Vagina (tissue), 2 donors: ENCODE data around the gene CENPN. TPM values are rescaled to one million over a fixed set of nuclear protein-coding genes. Genes with fewer than 3 reads are reported as not detected.

Experiments
- DNase-seq, 2 donors: peaks; one replicate each; pipeline ENCODE4 v3.0.0-alpha.2; 2017; ENCODE audit errors: extremely low spot score in 2 of 2
- H3K27ac ChIP-seq: fragments of 200-600 bp; sonication (generic); one replicate; pipeline ENCODE4 v1.5.1; 2019
- H3K27me3 ChIP-seq: fragments of 200-600 bp; sonication (generic); one replicate; pipeline ENCODE4 v1.5.1; 2019
- H3K36me3 ChIP-seq, 2 donors: fragments of 200-600 bp; sonication (generic); one replicate each; pipeline ENCODE4 v1.5.1; 2017 to 2019
- H3K4me1 ChIP-seq: fragments of 200-600 bp; sonication (generic); one replicate; pipeline ENCODE4 v1.5.1; 2019
- H3K4me3 ChIP-seq, 2 donors: fragments of 200-600 bp; sonication (generic); 1 replicate in 1 of 2; 2 replicates in 1 of 2; pipeline ENCODE4 v1.5.1; 2016 to 2019
- H3K9me3 ChIP-seq: fragments of 200-600 bp; sonication (generic); one replicate; pipeline ENCODE4 v1.5.1; 2019
- POLR2A ChIP-seq, 2 donors: fragments of 450-650 bp; IDR thresholded peaks; one replicate each; pipeline ENCODE4 v1.6.1; 2017; ENCODE audit warnings: antibody characterized with exemption in 2 of 2, mild to moderate bottlenecking in 2 of 2, moderate library complexity in 2 of 2
- POLR2AphosphoS5 ChIP-seq, 2 donors: sonication (generic); formaldehyde crosslinking; IDR thresholded peaks; one replicate each; pipeline ENCODE4 v1.9.0; 2017; ENCODE audit warnings: antibody characterized with exemption in 2 of 2, mild to moderate bottlenecking in 2 of 2, low read depth in 1 of 2; ENCODE audit not compliant: insufficient read depth in 1 of 2
- intact Hi-C: fragments of 100-400 bp; cut with DNase I; formaldehyde crosslinking; loops from one replicate; pipeline ENCODE4 v1.15.1; 2023
- total RNA-seq: library from RNA; depleted of rRNA; stranded (reverse); fragments of >200 nt; gene quantifications from one replicate; pipeline ENCODE4 v1.2.3, GENCODE V29; 2016
- TF ChIP-seq, protein P1 (sequence below), 3 experiments: fragments of 450-650 bp in 2 of 3; fragments of 200-600 bp in 1 of 3; sonication (generic) in 1 of 3; IDR thresholded peaks; one replicate each; pipeline ENCODE4 v1.5.1; 2017 to 2019; ENCODE audit warnings: antibody characterized with exemption in 3 of 3, mild to moderate bottlenecking in 2 of 3, moderate library complexity in 2 of 3

The CENPN gene
- total RNA-seq, 1 donor from 2014 or later = 8.3 TPM

DNA sequence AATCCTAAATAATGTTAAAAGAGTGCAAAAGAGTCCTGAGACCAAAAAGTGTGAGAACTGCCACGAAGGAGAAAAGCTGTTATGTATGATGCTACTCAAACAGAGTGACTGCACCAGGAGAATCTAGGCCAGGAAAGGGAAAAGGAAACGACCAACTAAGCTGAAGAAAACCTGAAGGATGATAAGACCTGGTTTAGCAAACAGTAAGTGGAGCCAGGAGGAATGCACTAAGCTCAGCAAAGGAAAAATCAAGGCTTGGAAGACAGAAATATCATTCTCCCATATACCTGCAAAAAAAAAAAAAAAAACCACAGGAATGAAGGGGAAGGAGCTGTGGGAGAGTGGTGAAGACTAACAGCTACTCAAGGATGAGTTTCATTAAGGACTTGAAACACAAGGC lies 21.4 kb upstream of the CENPN start:
- intact Hi-C loops = no loop called here
- no peaks in the 10 kb centered on the region for H3K4me1 ChIP-seq
- DNase-seq = no peak
- H3K9me3 ChIP-seq = no peaks in the 10 kb centered on the region
- H3K4me3 ChIP-seq = no peak overlapping the region
- H3K27ac ChIP-seq = no peak overlapping the region
- H3K27me3 ChIP-seq = no peaks in the 10 kb centered on the region
- peaks cover 0 to 4% of the 10 kb centered on the region in 2 donors for H3K36me3 ChIP-seq
- TF ChIP-seq POLR2A (IDR thresholded peaks at IDR 0.05) = no peak

DNA sequence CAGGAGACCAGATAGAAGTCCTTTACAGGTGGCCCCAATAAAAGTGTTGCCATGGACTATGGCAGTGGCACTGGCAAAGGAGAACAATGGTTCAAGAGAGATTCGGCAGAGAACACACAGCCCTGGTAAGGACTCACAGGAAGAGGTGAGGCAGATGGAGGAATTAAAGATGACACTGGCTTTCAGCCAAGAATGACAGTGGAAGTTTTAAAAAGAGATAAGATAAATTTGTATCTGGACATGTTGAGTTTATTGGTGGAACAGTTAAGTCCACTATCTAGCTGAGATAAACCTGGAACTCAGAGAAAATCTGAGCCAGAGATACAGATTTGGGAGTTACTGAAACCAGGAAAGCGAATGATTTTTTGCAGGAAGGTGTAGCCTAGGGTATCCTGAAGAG lies 20.5 kb upstream of the CENPN start:
- H3K4me1 ChIP-seq = no peaks in the 10 kb centered on the region
- no peak overlapping the region for H3K27ac ChIP-seq
- no peaks in the 10 kb centered on the region for H3K27me3 ChIP-seq
- no peaks in the 10 kb centered on the region for H3K9me3 ChIP-seq
- H3K36me3 ChIP-seq = no peaks in the 10 kb centered on the region
- no peak for DNase-seq
- no peak overlapping the region for H3K4me3 ChIP-seq
- TF ChIP-seq, protein P1, sequence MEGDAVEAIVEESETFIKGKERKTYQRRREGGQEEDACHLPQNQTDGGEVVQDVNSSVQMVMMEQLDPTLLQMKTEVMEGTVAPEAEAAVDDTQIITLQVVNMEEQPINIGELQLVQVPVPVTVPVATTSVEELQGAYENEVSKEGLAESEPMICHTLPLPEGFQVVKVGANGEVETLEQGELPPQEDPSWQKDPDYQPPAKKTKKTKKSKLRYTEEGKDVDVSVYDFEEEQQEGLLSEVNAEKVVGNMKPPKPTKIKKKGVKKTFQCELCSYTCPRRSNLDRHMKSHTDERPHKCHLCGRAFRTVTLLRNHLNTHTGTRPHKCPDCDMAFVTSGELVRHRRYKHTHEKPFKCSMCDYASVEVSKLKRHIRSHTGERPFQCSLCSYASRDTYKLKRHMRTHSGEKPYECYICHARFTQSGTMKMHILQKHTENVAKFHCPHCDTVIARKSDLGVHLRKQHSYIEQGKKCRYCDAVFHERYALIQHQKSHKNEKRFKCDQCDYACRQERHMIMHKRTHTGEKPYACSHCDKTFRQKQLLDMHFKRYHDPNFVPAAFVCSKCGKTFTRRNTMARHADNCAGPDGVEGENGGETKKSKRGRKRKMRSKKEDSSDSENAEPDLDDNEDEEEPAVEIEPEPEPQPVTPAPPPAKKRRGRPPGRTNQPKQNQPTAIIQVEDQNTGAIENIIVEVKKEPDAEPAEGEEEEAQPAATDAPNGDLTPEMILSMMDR (IDR thresholded peaks at IDR 0.05) = no peak
- intact Hi-C loops = no loop called here

DNA sequence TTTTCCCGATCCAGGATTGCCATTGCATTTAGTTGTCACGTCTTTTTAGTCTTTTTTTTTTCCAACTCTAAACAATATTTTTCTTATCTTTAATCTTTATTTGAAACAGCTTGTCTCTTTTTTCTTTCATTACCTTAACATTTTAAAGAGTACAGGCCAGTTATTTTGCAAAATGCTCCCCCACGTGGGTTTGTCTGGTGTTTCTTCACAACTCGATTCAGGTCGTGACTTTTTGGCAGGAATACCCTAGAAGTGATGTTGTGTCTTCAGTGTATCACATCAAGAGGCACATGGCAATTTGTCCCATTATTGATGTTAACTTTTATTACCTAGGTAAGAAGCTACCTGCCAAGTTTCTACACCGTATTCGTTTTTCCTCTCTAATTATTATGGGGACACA lies 18.3 kb upstream of the CENPN start:
- Histone ChIP-seq H3K36me3 (no peaks in the 10 kb centered on the region), H3K27me3 (no peaks in the 10 kb centered on the region), H3K4me3 (no peak overlapping the region), H3K27ac (no peak overlapping the region), H3K9me3 (no peaks in the 10 kb centered on the region), H3K4me1 (no peaks in the 10 kb centered on the region)
- no peak for DNase-seq
- TF ChIP-seq POLR2AphosphoS5 (IDR thresholded peaks at IDR 0.05; ENCODE audit: insufficient read depth in 1 of 2, low read depth in 1 of 2) (no peak), POLR2A (IDR thresholded peaks at IDR 0.05) (no peak)
- TF ChIP-seq, protein P1 (IDR thresholded peaks at IDR 0.05) = no peak
- intact Hi-C loops = no loop called here

DNA sequence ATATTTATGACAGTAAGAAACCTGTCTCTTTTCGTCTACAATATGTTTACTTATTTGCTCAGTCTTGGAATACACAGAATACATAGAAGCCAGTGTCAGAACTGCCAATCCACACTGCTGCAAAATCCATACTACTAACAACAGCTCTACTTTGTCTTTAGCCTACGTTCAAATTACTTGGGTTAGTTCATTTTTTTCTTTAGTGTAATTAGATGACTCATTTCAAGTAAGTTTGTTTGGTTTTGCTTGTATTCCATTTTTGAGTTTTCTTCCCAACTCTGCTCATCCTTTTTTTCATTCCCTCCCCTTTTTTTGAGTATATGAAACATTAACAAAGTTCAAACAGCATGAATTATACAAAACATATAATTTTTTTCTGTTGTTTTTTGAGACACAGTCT lies 17.2 kb upstream of the CENPN start:
- Histone ChIP-seq H3K27ac (no peak overlapping the region), H3K27me3 (no peaks in the 10 kb centered on the region), H3K36me3 (no peaks in the 10 kb centered on the region), H3K9me3 (no peaks in the 10 kb centered on the region), H3K4me3 (no peak overlapping the region), H3K4me1 (no peaks in the 10 kb centered on the region)
- DNase-seq = no peak
- intact Hi-C loops = no loop called here
- TF ChIP-seq POLR2AphosphoS5 (IDR thresholded peaks at IDR 0.05; ENCODE audit: insufficient read depth in 1 of 2, low read depth in 1 of 2) (no peak), POLR2A (IDR thresholded peaks at IDR 0.05) (no peak)
- TF ChIP-seq, protein P1 (IDR thresholded peaks at IDR 0.05) = no peak

DNA sequence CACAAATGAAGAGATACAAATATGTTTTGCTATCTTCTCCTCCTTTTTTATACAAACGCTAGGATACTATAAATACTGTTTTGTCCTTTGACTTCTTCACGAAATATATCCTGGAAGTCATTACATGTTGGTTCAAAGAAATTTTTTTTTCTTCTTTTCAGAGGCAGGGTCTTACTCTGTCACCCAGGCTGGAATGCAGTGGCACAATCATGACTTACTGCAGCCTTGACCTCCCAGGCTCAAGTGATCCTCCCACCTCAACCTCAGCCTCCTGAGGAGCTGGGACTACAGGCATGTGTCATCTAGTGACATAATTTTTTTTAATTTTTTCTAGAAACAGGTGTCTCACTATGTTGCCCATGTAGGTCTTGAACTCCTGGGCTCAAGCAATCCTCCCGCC lies 16.4 kb upstream of the CENPN start:
- H3K4me1 ChIP-seq = no peaks in the 10 kb centered on the region
- no peaks in the 10 kb centered on the region for H3K9me3 ChIP-seq
- TF ChIP-seq POLR2AphosphoS5 (IDR thresholded peaks at IDR 0.05; ENCODE audit: insufficient read depth in 1 of 2, low read depth in 1 of 2) (no peak), POLR2A (IDR thresholded peaks at IDR 0.05) (no peak)
- TF ChIP-seq, protein P1 (IDR thresholded peaks at IDR 0.05) = no peak
- DNase-seq = no peak
- intact Hi-C loops = no loop called here
- H3K27me3 ChIP-seq = no peaks in the 10 kb centered on the region
- no peak overlapping the region for H3K4me3 ChIP-seq
- no peak overlapping the region for H3K27ac ChIP-seq
- H3K36me3 ChIP-seq = no peaks in the 10 kb centered on the region

DNA sequence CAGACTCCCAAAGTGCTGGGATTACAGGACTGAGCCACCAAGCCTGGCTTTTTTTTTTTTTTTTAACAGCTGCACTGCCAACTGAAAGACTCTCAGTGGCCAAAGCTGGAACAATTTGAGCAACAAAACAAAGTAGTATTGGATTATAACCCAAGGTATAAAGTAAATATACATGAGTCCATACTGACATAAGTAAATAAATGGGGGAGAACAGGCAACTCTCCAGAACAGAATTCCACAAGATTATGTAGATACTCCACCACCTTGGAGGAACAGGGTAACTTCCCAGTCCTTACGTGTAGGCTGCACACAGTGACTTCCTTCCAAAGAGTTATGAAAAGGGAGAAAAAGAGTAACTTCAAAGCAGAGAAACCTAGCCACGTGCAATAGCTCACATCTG lies 16.0 kb upstream of the CENPN start:
- H3K27me3 ChIP-seq = no peaks in the 10 kb centered on the region
- no peaks in the 10 kb centered on the region for H3K9me3 ChIP-seq
- no peaks in the 10 kb centered on the region for H3K4me1 ChIP-seq
- H3K27ac ChIP-seq = no peak overlapping the region
- H3K36me3 ChIP-seq = no peaks in the 10 kb centered on the region
- DNase-seq = no peak
- TF ChIP-seq POLR2AphosphoS5 (IDR thresholded peaks at IDR 0.05; ENCODE audit: insufficient read depth in 1 of 2, low read depth in 1 of 2) = no peak
- no peak overlapping the region for H3K4me3 ChIP-seq
- intact Hi-C loops = no loop called here
